Occipital lobe (tissue), 2 donors: ENCODE data around the gene SHCBP1L. TPM values are rescaled to one million over a fixed set of nuclear protein-coding genes. Genes with fewer than 3 reads are reported as not detected.

ENCODE experiments used
- DNase-seq: peaks from one replicate; lab custom pipeline; 2025; lab: John Stamatoyannopoulos, UW
- total RNA-seq: library from RNA; depleted of rRNA; stranded (reverse); fragments of >200 nt; gene quantifications from one replicate; pipeline ENCODE4 v1.2.3, GENCODE V29; 2014

The SHCBP1L gene
- not detected for total RNA-seq

- DNase-seq, result no peak
Measured at GRCh38 chr1:182952677-182953444, at the start of gene SHCBP1L. Gene SHCBP1L (minus strand): TSS chr1:182953166. CDS start chr1:182953133, 33 bp downstream.

DNA sequence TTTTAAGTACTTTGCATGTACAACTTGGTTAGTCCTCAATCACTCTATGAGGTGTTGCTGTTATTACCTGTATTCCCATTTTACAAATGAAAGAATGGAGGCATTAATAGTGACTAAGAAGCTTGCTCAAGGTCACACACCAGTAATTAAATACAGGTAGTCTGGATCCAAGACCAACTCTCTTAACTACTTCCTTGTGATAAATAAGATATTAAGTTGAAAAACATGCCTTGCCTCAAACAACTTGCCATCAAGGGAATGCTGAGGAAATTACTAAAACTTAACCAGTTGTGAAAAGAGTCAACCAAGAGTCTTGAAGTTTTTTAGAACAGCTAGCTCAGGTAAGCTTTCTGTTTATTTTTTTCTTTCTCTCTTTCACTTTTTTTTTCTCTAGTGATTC lies 49.3 kb upstream of the SHCBP1L start:
- DNase-seq, result no peak

DNA sequence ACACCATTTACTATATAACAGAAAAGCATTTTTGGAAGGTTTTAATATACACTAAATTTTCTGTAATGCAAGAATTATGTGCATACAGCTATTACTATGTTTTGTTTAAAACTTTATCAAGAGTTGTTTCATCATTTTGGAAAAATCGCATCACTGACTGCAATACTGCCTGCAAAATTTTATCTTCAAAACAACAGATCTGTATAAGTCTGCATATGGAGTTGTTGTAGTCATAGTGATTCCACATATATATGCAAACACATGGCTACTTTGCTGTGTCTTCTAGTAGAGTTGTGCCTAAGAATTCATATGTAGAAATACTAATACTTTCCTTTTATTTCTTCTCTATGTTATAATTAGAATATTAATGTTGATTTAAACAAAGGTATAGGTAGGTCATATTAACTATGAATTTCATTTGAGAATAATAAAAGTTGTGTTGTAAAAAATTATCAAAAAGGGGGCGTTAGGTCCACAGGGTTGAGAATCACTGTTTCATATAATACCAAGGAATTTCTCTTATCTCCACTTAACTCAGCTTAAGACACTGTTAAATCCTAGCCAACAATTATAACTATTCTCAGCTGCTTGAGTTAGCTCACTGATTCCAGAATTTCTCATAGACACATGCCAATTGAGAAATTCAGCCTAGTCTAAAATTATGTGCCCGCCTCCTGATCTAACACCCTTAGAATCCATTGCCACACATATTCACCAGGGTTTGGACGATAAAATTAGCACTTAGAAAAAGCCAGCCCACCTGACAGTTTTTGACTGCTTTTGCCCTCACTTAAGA lies 47.4 kb upstream of the SHCBP1L start:
- no peak for DNase-seq

- no peak for DNase-seq
Measured at GRCh38 chr1:182998482-182998881, 45.5 kb upstream of the SHCBP1L start.

DNA sequence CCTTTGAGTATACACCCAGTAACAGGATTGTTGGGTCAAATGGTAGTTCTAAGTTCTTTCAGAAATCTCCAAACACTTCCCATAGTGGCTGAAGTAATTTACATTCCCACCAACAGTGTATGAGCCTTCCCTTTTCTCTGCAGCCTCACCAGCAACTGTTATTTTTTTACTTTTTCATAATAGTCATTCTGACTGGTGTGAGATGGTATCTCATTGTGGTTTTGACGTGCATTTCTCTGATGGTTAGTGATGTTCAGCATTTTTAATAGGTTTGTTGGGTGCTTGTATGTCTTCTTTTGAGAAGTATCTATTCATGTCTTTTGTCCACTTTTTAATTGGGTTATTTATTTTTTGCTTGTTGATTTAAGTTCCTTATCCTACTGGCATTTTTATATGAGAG lies 43.9 kb upstream of the SHCBP1L start:
- no peak for DNase-seq

GRCh38 chr1:182995894-182996293 lies 42.9 kb upstream of the SHCBP1L start:
- no peak for DNase-seq

- no peak for DNase-seq
Measured at GRCh38 chr1:182993746-182994145, 40.8 kb upstream of the SHCBP1L start.

DNA sequence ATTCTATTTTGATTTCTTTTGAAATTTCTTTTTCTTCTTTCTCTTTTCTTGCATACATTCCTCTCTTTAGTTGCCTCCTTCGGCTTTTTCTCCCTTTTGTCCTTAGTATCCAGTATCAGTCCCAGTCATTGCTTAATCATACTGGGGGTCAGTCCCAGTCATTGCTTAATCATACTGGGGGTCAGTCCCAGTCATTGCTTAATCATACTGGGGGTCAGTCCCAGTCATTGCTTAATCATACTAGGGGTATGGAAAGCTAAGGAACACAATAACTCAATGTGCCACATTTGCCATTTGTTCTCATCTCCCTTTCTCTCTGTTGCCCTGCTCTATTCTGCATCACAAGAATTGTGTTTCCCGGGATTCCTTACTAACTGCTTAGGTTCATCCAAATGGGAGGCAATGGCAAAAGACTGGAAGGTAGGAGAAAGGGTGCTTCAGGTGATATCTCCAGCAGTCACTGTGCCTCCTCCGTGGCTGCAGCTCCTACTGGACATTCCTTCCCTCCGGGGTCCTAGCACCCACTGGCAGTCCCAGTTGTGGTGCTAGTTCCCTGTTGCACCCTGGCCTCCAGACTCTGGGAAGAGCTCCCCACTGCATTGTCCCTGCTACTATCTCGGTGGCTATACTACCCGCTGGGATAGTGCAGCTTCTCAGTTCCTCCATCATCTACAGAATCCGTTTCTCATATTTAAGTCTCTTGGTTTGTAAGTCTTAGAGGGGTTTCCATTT lies 37.6 kb upstream of the SHCBP1L start:
- no peak for DNase-seq

GRCh38 chr1:182985876-182986275 lies 32.9 kb upstream of the SHCBP1L start:
- no peak for DNase-seq

DNA sequence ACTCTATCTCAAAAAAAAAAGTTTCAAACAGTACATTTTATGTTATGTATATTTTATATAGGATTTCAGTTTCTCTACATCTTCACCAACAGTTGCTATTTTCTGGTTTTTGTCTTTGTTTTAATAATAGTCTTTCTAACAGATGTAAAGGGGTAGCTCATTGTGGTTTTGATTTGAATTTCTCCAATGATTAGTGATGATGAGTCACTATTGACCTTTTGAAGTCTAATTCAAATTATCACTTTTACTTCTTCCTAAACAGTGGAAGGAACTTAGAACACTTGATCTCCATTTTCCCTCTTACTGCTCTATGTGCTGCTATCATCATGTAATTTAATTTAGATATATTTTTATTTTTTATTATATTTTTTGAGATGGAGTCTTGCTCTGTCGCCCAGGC lies 31.7 kb upstream of the SHCBP1L start:
- DNase-seq, result no peak

GRCh38 chr1:182984138-182984537 lies 31.2 kb upstream of the SHCBP1L start:
- DNase-seq, result no peak

- no peak for DNase-seq
Measured at GRCh38 chr1:182978151-182978853, 25.3 kb upstream of the SHCBP1L start.

GRCh38 chr1:182977480-182977879 lies 24.5 kb upstream of the SHCBP1L start:
- no peak for DNase-seq

- no peak for DNase-seq
Measured at GRCh38 chr1:182974506-182975191, 21.7 kb upstream of the SHCBP1L start.

DNA sequence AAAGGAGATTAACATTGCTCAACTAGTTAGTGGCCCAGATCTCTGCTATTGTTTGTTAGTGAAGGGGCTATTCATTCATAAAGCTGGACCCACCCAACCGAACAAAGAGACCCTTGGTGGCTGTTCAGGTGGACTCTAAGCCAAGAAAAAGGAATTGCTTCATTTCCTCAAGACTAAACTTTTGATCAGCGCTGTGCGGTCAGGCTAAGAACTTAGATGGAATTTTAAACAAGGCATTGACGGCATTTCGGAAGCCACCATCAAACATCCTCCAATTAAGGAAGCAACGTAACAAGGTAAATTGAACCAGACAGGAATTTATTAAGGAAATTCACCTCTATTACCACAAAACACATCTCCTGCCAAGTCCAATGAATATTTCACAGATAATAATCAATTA lies 19.9 kb upstream of the SHCBP1L start:
- DNase-seq, result no peak

DNA sequence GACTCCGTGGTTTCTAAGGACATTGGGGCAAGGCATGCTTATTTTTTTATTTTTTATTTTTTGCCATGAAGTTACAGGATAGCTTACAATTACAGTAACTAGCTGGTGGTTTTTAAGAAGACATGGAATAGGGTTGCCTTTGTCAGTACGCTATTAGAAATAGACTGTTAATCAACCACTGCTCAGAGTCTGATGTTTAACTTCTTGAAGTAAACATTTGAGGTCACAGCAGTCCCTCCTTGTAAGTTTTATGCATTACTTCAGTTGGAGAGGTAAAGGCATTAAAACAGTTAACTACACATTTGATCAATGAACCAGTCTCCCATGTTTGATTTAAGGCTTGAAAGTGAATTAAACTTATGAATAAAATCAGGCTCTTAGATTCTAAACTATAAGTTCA lies 19.3 kb upstream of the SHCBP1L start:
- no peak for DNase-seq

- no peak for DNase-seq
Measured at GRCh38 chr1:182971219-182971618, 18.3 kb upstream of the SHCBP1L start.

GRCh38 chr1:182968836-182969734 lies 16.1 kb upstream of the SHCBP1L start:
- DNase-seq, result no peak

DNA sequence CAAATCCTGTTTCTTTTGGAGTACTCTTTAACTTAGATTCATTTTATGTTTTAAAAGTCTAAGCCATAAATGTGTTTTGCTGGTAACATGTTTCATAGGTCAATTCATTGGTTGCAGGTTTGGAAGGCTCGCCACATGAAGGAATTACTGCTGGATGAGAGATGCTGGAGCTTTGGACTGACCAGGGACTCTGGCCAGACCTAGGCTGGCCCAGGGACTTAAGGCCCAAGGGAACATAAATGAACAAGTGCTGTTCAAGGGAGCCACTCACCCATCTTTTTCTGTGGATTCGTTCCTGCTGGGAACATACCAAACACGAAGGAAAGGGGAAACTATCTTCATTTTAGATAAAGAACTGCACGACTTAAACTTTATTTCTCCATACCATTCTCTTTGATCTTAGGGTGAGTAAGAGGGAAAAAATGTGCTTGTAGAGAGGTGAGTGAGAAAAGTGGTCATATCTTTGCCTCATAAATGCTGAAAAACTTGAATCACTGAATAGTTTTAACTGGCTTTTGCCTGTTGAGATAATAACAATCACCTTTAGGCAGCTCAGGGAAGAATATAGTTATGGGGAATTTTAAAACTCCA lies 15.3 kb upstream of the SHCBP1L start:
- DNase-seq, result no peak
